ENCODE results near the gene P2RY14.

P2RY14 gene

GRCh38 chr3:151314137-151314536 lies 35.8 kb upstream of the P2RY14 start:
- no peaks in the 10 kb centered on the region for H3K4me1 ChIP-seq (ENCODE audit: control insufficient read depth in 2 of 2, insufficient read depth in 1 of 2, low read depth in 1 of 2, low read length in 2 of 2)
- no peak overlapping the region for H2AK5ac ChIP-seq (ENCODE audit: low read depth, low read length)

GRCh38 chr3:151312972-151313371 lies 34.6 kb upstream of the P2RY14 start:
- no peak overlapping the region for H2BK5ac ChIP-seq (ENCODE audit: low read length)
- H3K9ac ChIP-seq (ENCODE audit: low read depth, low read length, poor library complexity), result no peak overlapping the region
- H3K36me3 ChIP-seq (replicated peaks in 1 of 2; ENCODE audit: control insufficient read depth in 2 of 2, insufficient read depth in 2 of 2, low read length in 2 of 2), result no peaks in the 10 kb centered on the region
- DNase-seq (ENCODE audit: low spot score), result no peak
- no peak overlapping the region for H2AFZ ChIP-seq (ENCODE audit: low read length)
- no peak overlapping the region for H3K18ac ChIP-seq (ENCODE audit: low read length)
- no peak overlapping the region for H2BK12ac ChIP-seq (ENCODE audit: low read length)
- no peak overlapping the region for H4K91ac ChIP-seq (ENCODE audit: low read depth, low read length, poor library complexity)
- H3K23ac ChIP-seq (ENCODE audit: low read depth, low read length, poor library complexity), result no peak overlapping the region
- H3K27ac ChIP-seq (replicated peaks; ENCODE audit: low read length), result no peak overlapping the region
- no peak overlapping the region for H3K4me3 ChIP-seq (ENCODE audit: low read length in 2 of 2)
- H3K4me1 ChIP-seq (ENCODE audit: control insufficient read depth in 2 of 2, insufficient read depth in 1 of 2, low read depth in 1 of 2, low read length in 2 of 2), result no peaks in the 10 kb centered on the region
- H3K79me1 ChIP-seq (ENCODE audit: low read depth, low read length), result no peaks in the 10 kb centered on the region
- no peak overlapping the region for H2AK5ac ChIP-seq (ENCODE audit: low read depth, low read length)
- no peak overlapping the region for H3K4me2 ChIP-seq (ENCODE audit: insufficient read depth, low read length, poor library complexity, severe bottlenecking)
- no peak overlapping the region for H2BK15ac ChIP-seq (ENCODE audit: low read length)
- H3K14ac ChIP-seq (ENCODE audit: low read length), result no peak overlapping the region
- no peaks in the 10 kb centered on the region for H3K9me3 ChIP-seq (replicated peaks in 1 of 2; ENCODE audit: control insufficient read depth in 2 of 2, insufficient read depth in 1 of 2, low read depth in 1 of 2, low read length in 2 of 2)
- no peak overlapping the region for H2BK120ac ChIP-seq (ENCODE audit: low read depth, low read length)
- WGBS, 2 donors (ENCODE audit: extremely low coverage in 2 of 2, insufficient read length in 2 of 2, insufficient replicate concordance in 1 of 2), result no CpG with 5 or more reads among the region's 3 CpGs
- no peak overlapping the region for H3K4ac ChIP-seq (ENCODE audit: low read length)
- H3K27me3 ChIP-seq (ENCODE audit: control insufficient read depth in 3 of 3, insufficient read depth in 3 of 3, low read depth in 1 of 3, low read length in 3 of 3), result no peaks in the 10 kb centered on the region
- no peak overlapping the region for H4K8ac ChIP-seq (ENCODE audit: low read depth, low read length)

More at GRCh38 chr3:151314137-151314536, 35.8 kb upstream of the P2RY14 start:
- Histone ChIP-seq H3K9ac (ENCODE audit: low read depth, low read length, poor library complexity) (no peak overlapping the region), H2BK120ac (ENCODE audit: low read depth, low read length) (no peak overlapping the region), H3K18ac (ENCODE audit: low read length) (no peak overlapping the region), H3K36me3 (replicated peaks in 1 of 2; ENCODE audit: control insufficient read depth in 2 of 2, insufficient read depth in 2 of 2, low read length in 2 of 2) (no peaks in the 10 kb centered on the region), H3K27ac (replicated peaks; ENCODE audit: low read length) (no peak overlapping the region), H2BK12ac (ENCODE audit: low read length) (no peak overlapping the region), H2BK5ac (ENCODE audit: low read length) (no peak overlapping the region), H3K27me3 (ENCODE audit: control insufficient read depth in 3 of 3, insufficient read depth in 3 of 3, low read depth in 1 of 3, low read length in 3 of 3) (no peaks in the 10 kb centered on the region), H2AFZ (ENCODE audit: low read length) (no peak overlapping the region), H4K91ac (ENCODE audit: low read depth, low read length, poor library complexity) (no peak overlapping the region), H3K79me1 (ENCODE audit: low read depth, low read length) (no peaks in the 10 kb centered on the region), H2BK15ac (ENCODE audit: low read length) (no peak overlapping the region), H3K4me2 (ENCODE audit: insufficient read depth, low read length, poor library complexity, severe bottlenecking) (no peak overlapping the region), H3K14ac (ENCODE audit: low read length) (no peak overlapping the region), H3K4ac (ENCODE audit: low read length) (no peak overlapping the region), H3K23ac (ENCODE audit: low read depth, low read length, poor library complexity) (no peak overlapping the region), H4K8ac (ENCODE audit: low read depth, low read length) (no peak overlapping the region), H3K4me3 (ENCODE audit: low read length in 2 of 2) (no peak overlapping the region), H3K9me3 (replicated peaks in 1 of 2; ENCODE audit: control insufficient read depth in 2 of 2, insufficient read depth in 1 of 2, low read depth in 1 of 2, low read length in 2 of 2) (no peaks in the 10 kb centered on the region)
- no peak for DNase-seq (ENCODE audit: low spot score)
- no CpG with 5 or more reads among the region's 2 CpGs for WGBS, 2 donors (ENCODE audit: extremely low coverage in 2 of 2, insufficient read length in 2 of 2, insufficient replicate concordance in 1 of 2)

DNA sequence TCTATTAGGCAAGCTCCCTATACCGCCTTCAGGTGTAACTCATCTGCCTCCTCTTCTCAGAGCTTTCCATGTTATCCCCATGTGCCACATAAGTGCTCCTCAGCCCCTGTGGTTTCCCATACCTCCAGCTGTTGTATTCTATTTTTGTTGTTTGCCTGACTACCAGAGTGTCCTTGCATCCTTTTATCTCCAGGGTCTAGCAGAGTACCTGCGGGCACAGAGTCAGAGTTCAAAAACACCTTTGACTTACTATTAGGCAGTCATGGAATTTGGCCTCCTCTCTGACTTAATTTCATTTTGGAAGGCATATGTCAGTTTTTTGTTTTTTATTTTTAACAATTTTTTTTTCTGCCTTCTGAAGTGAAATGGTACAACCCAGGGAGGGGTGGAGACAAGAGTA lies 31.2 kb upstream of the P2RY14 start:
- Histone ChIP-seq H3K9me3 (replicated peaks in 1 of 2; ENCODE audit: control insufficient read depth in 2 of 2, insufficient read depth in 1 of 2, low read depth in 1 of 2, low read length in 2 of 2) (no peaks in the 10 kb centered on the region), H3K9ac (ENCODE audit: low read depth, low read length, poor library complexity) (no peak overlapping the region), H3K14ac (ENCODE audit: low read length) (no peak overlapping the region), H4K91ac (ENCODE audit: low read depth, low read length, poor library complexity) (no peak overlapping the region), H3K23ac (ENCODE audit: low read depth, low read length, poor library complexity) (no peak overlapping the region), H2BK120ac (ENCODE audit: low read depth, low read length) (no peak overlapping the region), H3K4me1 (ENCODE audit: control insufficient read depth in 2 of 2, insufficient read depth in 1 of 2, low read depth in 1 of 2, low read length in 2 of 2) (peaks cover 6 to 7% of the 10 kb centered on the region in 2 donors), H3K27ac (replicated peaks; ENCODE audit: low read length) (no peak overlapping the region), H2BK5ac (ENCODE audit: low read length) (no peak overlapping the region), H3K27me3 (ENCODE audit: control insufficient read depth in 3 of 3, insufficient read depth in 3 of 3, low read depth in 1 of 3, low read length in 3 of 3) (no peaks in the 10 kb centered on the region), H2BK12ac (ENCODE audit: low read length) (no peak overlapping the region), H2AK5ac (ENCODE audit: low read depth, low read length) (no peak overlapping the region), H3K18ac (ENCODE audit: low read length) (no peak overlapping the region), H2AFZ (ENCODE audit: low read length) (no peak overlapping the region), H3K4ac (ENCODE audit: low read length) (no peak overlapping the region), H3K79me1 (ENCODE audit: low read depth, low read length) (no peaks in the 10 kb centered on the region), H3K36me3 (replicated peaks in 1 of 2; ENCODE audit: control insufficient read depth in 2 of 2, insufficient read depth in 2 of 2, low read length in 2 of 2) (no peaks in the 10 kb centered on the region), H2BK15ac (ENCODE audit: low read length) (no peak overlapping the region), H3K4me2 (ENCODE audit: insufficient read depth, low read length, poor library complexity, severe bottlenecking) (no peak overlapping the region), H4K8ac (ENCODE audit: low read depth, low read length) (no peak overlapping the region), H3K4me3 (ENCODE audit: low read length in 2 of 2) (no peak overlapping the region)
- WGBS, 2 donors (ENCODE audit: extremely low coverage in 2 of 2, insufficient read length in 2 of 2, insufficient replicate concordance in 1 of 2), result no CpG with 5 or more reads among the region's 2 CpGs
- DNase-seq (ENCODE audit: low spot score), result no peak

GRCh38 chr3:151307583-151308488 lies 29.5 kb upstream of the P2RY14 start:
- DNase-seq (ENCODE audit: low spot score), result no peak
- no peak overlapping the region for H3K23ac ChIP-seq (ENCODE audit: low read depth, low read length, poor library complexity)
- H3K4me2 ChIP-seq (ENCODE audit: insufficient read depth, low read length, poor library complexity, severe bottlenecking), result no peak overlapping the region
- H4K91ac ChIP-seq (ENCODE audit: low read depth, low read length, poor library complexity), result no peak overlapping the region
- WGBS, 2 donors (ENCODE audit: extremely low coverage in 2 of 2, insufficient read length in 2 of 2, insufficient replicate concordance in 1 of 2), result no CpG with 5 or more reads among the region's 1 CpG
- no peaks in the 10 kb centered on the region for H3K9me3 ChIP-seq (replicated peaks in 1 of 2; ENCODE audit: control insufficient read depth in 2 of 2, insufficient read depth in 1 of 2, low read depth in 1 of 2, low read length in 2 of 2)
- H3K4ac ChIP-seq (ENCODE audit: low read length), result no peak overlapping the region
- no peak overlapping the region for H2BK120ac ChIP-seq (ENCODE audit: low read depth, low read length)
- no peak overlapping the region for H2AFZ ChIP-seq (ENCODE audit: low read length)
- H4K8ac ChIP-seq (ENCODE audit: low read depth, low read length), result no peak overlapping the region
- H3K14ac ChIP-seq (ENCODE audit: low read length), result no peak overlapping the region
- H3K4me1 ChIP-seq (ENCODE audit: control insufficient read depth in 2 of 2, insufficient read depth in 1 of 2, low read depth in 1 of 2, low read length in 2 of 2), result peaks cover 6 to 9% of the 10 kb centered on the region in 2 donors
- no peak overlapping the region for H2BK5ac ChIP-seq (ENCODE audit: low read length)
- H3K9ac ChIP-seq (ENCODE audit: low read depth, low read length, poor library complexity), result no peak overlapping the region
- no peak overlapping the region for H3K18ac ChIP-seq (ENCODE audit: low read length)
- H3K27me3 ChIP-seq (ENCODE audit: control insufficient read depth in 3 of 3, insufficient read depth in 3 of 3, low read depth in 1 of 3, low read length in 3 of 3), result no peaks in the 10 kb centered on the region
- no peak overlapping the region for H2AK5ac ChIP-seq (ENCODE audit: low read depth, low read length)
- no peak overlapping the region for H2BK15ac ChIP-seq (ENCODE audit: low read length)
- no peak overlapping the region for H3K27ac ChIP-seq (replicated peaks; ENCODE audit: low read length)
- no peak overlapping the region for H3K4me3 ChIP-seq (ENCODE audit: low read length in 2 of 2)
- H2BK12ac ChIP-seq (ENCODE audit: low read length), result no peak overlapping the region
- H3K79me1 ChIP-seq (ENCODE audit: low read depth, low read length), result no peaks in the 10 kb centered on the region
- H3K36me3 ChIP-seq (replicated peaks in 1 of 2; ENCODE audit: control insufficient read depth in 2 of 2, insufficient read depth in 2 of 2, low read length in 2 of 2), result no peaks in the 10 kb centered on the region

All from neuronal stem cell (in vitro differentiated cells).